Upper lobe of left lung (tissue), 4 donors: ENCODE data around the gene ACE2.

Source experiments
- POLR2A ChIP-seq, 4 donors: fragments of 450-650 bp; IDR thresholded peaks; one replicate each; pipeline ENCODE4 v1.5.1; 2016 to 2017; ENCODE audit warnings: antibody characterized with exemption in 4 of 4, mild to moderate bottlenecking in 2 of 4
- TF ChIP-seq, protein P1 (sequence below), 6 experiments: fragments of 450-650 bp in 4 of 6; fragments of 200-600 bp in 2 of 6; sonication (generic) in 2 of 6; IDR thresholded peaks; one replicate each; pipeline ENCODE4 v1.5.1; 2016 to 2019; ENCODE audit warnings: antibody characterized with exemption in 6 of 6

DNA sequence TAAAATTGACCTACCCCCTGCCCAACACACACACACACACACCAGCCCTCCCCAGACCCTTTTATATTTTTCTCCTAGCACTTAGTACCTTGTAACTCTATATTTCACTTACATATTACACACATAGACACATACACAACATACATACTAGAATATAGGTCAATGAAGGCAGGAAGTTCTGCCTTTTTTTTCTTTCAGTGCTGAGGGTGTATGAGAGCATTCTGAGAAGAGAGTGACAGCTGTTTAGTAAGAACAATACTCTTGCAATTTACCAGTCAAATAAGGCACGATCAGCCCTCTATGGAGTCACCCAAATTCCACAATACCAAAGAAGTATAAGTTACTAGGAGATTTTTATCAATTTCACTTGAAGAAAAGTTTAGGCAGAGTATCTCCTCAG lies 33.5 kb downstream of the ACE2 start:
- TF ChIP-seq POLR2A (IDR thresholded peaks at IDR 0.05) = no peak
- TF ChIP-seq, protein P1, sequence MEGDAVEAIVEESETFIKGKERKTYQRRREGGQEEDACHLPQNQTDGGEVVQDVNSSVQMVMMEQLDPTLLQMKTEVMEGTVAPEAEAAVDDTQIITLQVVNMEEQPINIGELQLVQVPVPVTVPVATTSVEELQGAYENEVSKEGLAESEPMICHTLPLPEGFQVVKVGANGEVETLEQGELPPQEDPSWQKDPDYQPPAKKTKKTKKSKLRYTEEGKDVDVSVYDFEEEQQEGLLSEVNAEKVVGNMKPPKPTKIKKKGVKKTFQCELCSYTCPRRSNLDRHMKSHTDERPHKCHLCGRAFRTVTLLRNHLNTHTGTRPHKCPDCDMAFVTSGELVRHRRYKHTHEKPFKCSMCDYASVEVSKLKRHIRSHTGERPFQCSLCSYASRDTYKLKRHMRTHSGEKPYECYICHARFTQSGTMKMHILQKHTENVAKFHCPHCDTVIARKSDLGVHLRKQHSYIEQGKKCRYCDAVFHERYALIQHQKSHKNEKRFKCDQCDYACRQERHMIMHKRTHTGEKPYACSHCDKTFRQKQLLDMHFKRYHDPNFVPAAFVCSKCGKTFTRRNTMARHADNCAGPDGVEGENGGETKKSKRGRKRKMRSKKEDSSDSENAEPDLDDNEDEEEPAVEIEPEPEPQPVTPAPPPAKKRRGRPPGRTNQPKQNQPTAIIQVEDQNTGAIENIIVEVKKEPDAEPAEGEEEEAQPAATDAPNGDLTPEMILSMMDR (IDR thresholded peaks at IDR 0.05) = no peak
